K562 (cell line): ENCODE data around the gene ST6GALNAC3. TPM values are rescaled to one million over a fixed set of nuclear protein-coding genes. Genes with fewer than 3 reads are reported as not detected.

ENCODE experiments used
- ATAC-seq: fragments of 200-7000 bp; cut with Tn5 transposase; 3 replicates; pipeline ENCODE4 v1.9.1; 2020; ENCODE audit warnings: moderate library complexity
- BruUV-seq: library from RNA; stranded (reverse); fragments of 400-500 nt; replicated peaks from 2 replicates; lab custom pipeline; 2021; lab: Mats Ljungman, UMichigan
- CTCF ChIA-PET: fragments of 300-600 bp; formaldehyde crosslinking; extraction: SDS; loops from one replicate; lab custom pipeline; 2021; ENCODE audit warnings: low intra/inter-chr PET ratio; lab: Yijun Ruan, JAX
- POLR2A ChIA-PET: fragments of 300-600, 350-650 bp; sonication (Branson Sonifier 250); formaldehyde crosslinking; extraction: SDS; loops from one replicate; lab custom pipeline; 2021; ENCODE audit warnings: antibody characterized with exemption, inconsistent platforms; lab: Yijun Ruan, JAX
- DNase-seq, 4 experiments: peaks; one replicate each; pipeline versions ENCODE4 v3.0.0 to v3.0.0-alpha.2; 2011 to 2018; ENCODE audit warnings: low spot score in 3 of 4, mixed read lengths in 3 of 4; ENCODE audit errors: extremely low read depth in 1 of 4
- FAIRE-seq: peaks from 2 replicates; lab custom pipeline; 2011; peaks lifted over from hg19 to GRCh38; lab: Jason Lieb, UNC
- H2AFZ ChIP-seq: 2 replicates; pipeline ENCODE4 v1.6.0; 2011; ENCODE audit warnings: low read depth, low read length, control low read depth, inconsistent platforms
- H3K27ac ChIP-seq: fragments of 200-600 bp; 3 replicates; pipeline ENCODE4 v1.8.0; 2011; ENCODE audit warnings: low read depth, mild to moderate bottlenecking, control low read depth, inconsistent platforms, low read length, moderate library complexity, mixed read lengths; ENCODE audit errors: extremely low read depth
- H3K27me3 ChIP-seq, 2 experiments: fragments of 300-600 bp in 1 of 2; 2 replicates in 1 of 2; 3 replicates in 1 of 2; pipeline versions ENCODE4 v1.6.0 to v1.8.0; 2011; ENCODE audit warnings: inconsistent platforms in 2 of 2, low read length in 2 of 2, mild to moderate bottlenecking in 1 of 2, mixed read lengths in 1 of 2, moderate library complexity in 1 of 2; ENCODE audit not compliant: control insufficient read depth in 2 of 2, insufficient read depth in 2 of 2
- H3K36me3 ChIP-seq: fragments of 300-600 bp; 3 replicates; pipeline ENCODE4 v1.8.0; 2011; ENCODE audit warnings: mild to moderate bottlenecking, low read length, inconsistent platforms; ENCODE audit not compliant: control insufficient read depth, insufficient read depth
- H3K4me1 ChIP-seq, 2 experiments: fragments of 200-600 bp in 1 of 2; replicated peaks in 1 of 2; 2 replicates in 1 of 2; 3 replicates in 1 of 2; pipeline versions ENCODE4 v1.5.1 to v1.8.0; 2011; ENCODE audit warnings: inconsistent platforms in 2 of 2, low read length in 2 of 2, mild to moderate bottlenecking in 1 of 2, mixed read lengths in 1 of 2, moderate library complexity in 1 of 2; ENCODE audit not compliant: control insufficient read depth in 2 of 2, insufficient read depth in 2 of 2
- H3K4me2 ChIP-seq: 2 replicates; pipeline ENCODE4 v1.6.1; 2011; ENCODE audit warnings: low read length, control low read depth, inconsistent platforms, mixed read lengths; ENCODE audit not compliant: insufficient read depth
- H3K4me3 ChIP-seq: fragments of 200-600 bp; sonication (generic), shearing (Covaris generic); 2 replicates; pipeline ENCODE4 v1.5.1; 2016; ENCODE audit warnings: control low read depth, inconsistent platforms
- H3K79me2 ChIP-seq: fragments of 200-600 bp; 3 replicates; pipeline ENCODE4 v1.8.0; 2011; ENCODE audit warnings: low read length, inconsistent platforms; ENCODE audit not compliant: control insufficient read depth, insufficient read depth
- H3K9ac ChIP-seq, 2 experiments: 2 replicates each; pipeline versions ENCODE4 v1.6.0 to v1.6.1; 2011; ENCODE audit warnings: low read depth in 2 of 2, low read length in 2 of 2, control low read depth in 1 of 2, inconsistent platforms in 1 of 2, mild to moderate bottlenecking in 1 of 2, mixed read lengths in 1 of 2; ENCODE audit not compliant: insufficient read depth in 1 of 2
- H3K9me1 ChIP-seq: one replicate; pipeline ENCODE4 v1.6.0; 2011; ENCODE audit warnings: inconsistent platforms, mild to moderate bottlenecking, low read length, moderate library complexity; ENCODE audit not compliant: control insufficient read depth, insufficient read depth
- H3K9me3 ChIP-seq: replicated peaks from 2 replicates; pipeline ENCODE4 v1.5.1; 2011; ENCODE audit warnings: low read depth, low read length, inconsistent platforms; ENCODE audit not compliant: control insufficient read depth, insufficient read depth
- H4K20me1 ChIP-seq: replicated peaks from 2 replicates; pipeline ENCODE4 v1.6.1; 2011; ENCODE audit warnings: low read length, inconsistent platforms, mixed read lengths; ENCODE audit not compliant: control insufficient read depth, insufficient read depth
- BMI1 ChIP-seq: fragments of 150-350 bp; IDR thresholded peaks from 2 replicates; pipeline ENCODE4 v1.6.1; 2014; ENCODE audit warnings: low read length
- CXXC5 ChIP-seq: fragments of 250-450 bp; sonication (Bioruptor Pico); IDR thresholded peaks from 2 replicates; pipeline ENCODE4 v1.8.0; 2022; ENCODE audit warnings: inconsistent platforms, mild to moderate bottlenecking, moderate library complexity
- KDM4B ChIP-seq, 2 experiments: fragments of 450-650 bp in 1 of 2; sonication (generic) in 1 of 2; IDR thresholded peaks; 2 replicates each; pipeline ENCODE4 v1.6.1; 2016 to 2017; ENCODE audit warnings: borderline replicate concordance in 2 of 2, antibody characterized with exemption in 1 of 2, low read depth in 1 of 2, mild to moderate bottlenecking in 1 of 2
- MEF2A ChIP-seq: IDR thresholded peaks from 2 replicates; pipeline ENCODE4 v1.6.1; 2011; ENCODE audit warnings: low read depth, mild to moderate bottlenecking, low read length, moderate library complexity; ENCODE audit not compliant: control insufficient read depth
- PRDM10 ChIP-seq: fragments of 450-650 bp; IDR thresholded peaks from 2 replicates; pipeline ENCODE4 v1.6.1; 2018; ENCODE audit not compliant: partially characterized antibody
- RREB1 ChIP-seq: fragments of 250-450 bp; sonication (Bioruptor Pico); IDR thresholded peaks from 2 replicates; pipeline ENCODE4 v1.4.0; 2020
- SIX5 ChIP-seq, 2 experiments: IDR thresholded peaks; 2 replicates each; pipeline ENCODE4 v1.6.1; 2011; ENCODE audit warnings: low read length in 2 of 2, borderline replicate concordance in 1 of 2, low read depth in 1 of 2, mild to moderate bottlenecking in 1 of 2, moderate library complexity in 1 of 2; ENCODE audit not compliant: insufficient read depth in 1 of 2
- TAF15 ChIP-seq: fragments of 200-400 bp; formaldehyde crosslinking; IDR thresholded peaks from 2 replicates; pipeline ENCODE4 v1.6.1; 2017; ENCODE audit warnings: mild to moderate bottlenecking, low read depth, low read length, moderate library complexity
- TARDBP ChIP-seq: fragments of 450-650 bp; IDR thresholded peaks from 2 replicates; pipeline ENCODE4 v1.6.1; 2016
- ZBTB5 ChIP-seq: fragments of 450-650 bp; IDR thresholded peaks from 2 replicates; pipeline ENCODE4 v1.6.1; 2017; ENCODE audit warnings: antibody characterized with exemption
- ZFP36 ChIP-seq: fragments of 150-350 bp; IDR thresholded peaks from 2 replicates; pipeline ENCODE4 v1.6.1; 2018; ENCODE audit warnings: low read length, low read depth; ENCODE audit not compliant: partially characterized antibody
- ZSCAN29 ChIP-seq: fragments of 450-650 bp; IDR thresholded peaks from 2 replicates; pipeline ENCODE4 v1.6.1; 2017
- WGBS: fragments of 100-300 bp; shearing (Covaris generic); methylation state at CpG from one replicate; pipeline ENCODE4 v1.1.6; 2016; ENCODE audit warnings: low coverage, mixed read lengths; ENCODE audit not compliant: insufficient coverage; ENCODE audit errors: missing lambda C conversion rate; 5-methylcytosine and 5-hydroxymethylcytosine counted together
- in situ Hi-C: fragments of 300-500 bp; cut with MboI; formaldehyde crosslinking; loops from 4 replicates; pipeline ENCODE4 v1.15.0; 2018; ENCODE audit warnings: inconsistent platforms, mixed read lengths
- intact Hi-C: fragments of 100-400 bp; cut with micrococcal nuclease; formaldehyde crosslinking; loops from 2 replicates; pipeline ENCODE4 v1.14.2; 2022
- polyA plus RNA-seq, 8 experiments: library from polyadenylated mRNA; depleted of rRNA in 4 of 8; stranded (reverse) in 5 of 8; unstranded in 3 of 8; fragments of >200 nt; fragmentation: Nextera tagmentation in 2 of 8; fragmentation: Illumina TruSeq in 1 of 8; extraction: Ambion mirVana in 2 of 8; extraction: Trizol in 1 of 8; gene quantifications; 2 replicates each; pipeline versions ENCODE4 v1.2.1 to v1.2.3, GENCODE V29; 2011 to 2014; ENCODE audit warnings: inconsistent platforms in 1 of 8, missing spikeins in 1 of 8
- total RNA-seq, 7 experiments: library from RNA; depleted of rRNA in 6 of 7; stranded (reverse); fragments of >200 nt in 6 of 7; fragmentation: Illumina TruSeq in 2 of 7; extraction: Trizol in 2 of 7; gene quantifications; 2 replicates each; pipeline versions ENCODE4 v1.2.1 to v1.2.3, GENCODE V29; 2011 to 2021; ENCODE audit warnings: low replicate concordance in 1 of 7

The ST6GALNAC3 gene
- total and polyA plus RNA-seq, 9 of the 15 experiments (the other 6 are each of a cell fraction or from before 2014, with no cell fraction given) = 0.04 to 0.29 (median 0.18) TPM; not detected in 6

- no TSS peak for BruUV-seq
- ATAC-seq (no peak), DNase-seq (no peak), FAIRE-seq (no peak)
- POLR2A ChIA-PET = no interaction called here
- no peak overlapping the region for H3K4me3 ChIP-seq
- H3K27ac ChIP-seq = no peak overlapping the region
- no peaks in the 10 kb centered on the region for H3K4me1 ChIP-seq
- CTCF ChIA-PET = no interaction called here
- no peaks in the 10 kb centered on the region for H3K9me3 ChIP-seq
- no peaks in the 10 kb centered on the region for H3K9me1 ChIP-seq
- no peaks in the 10 kb centered on the region for H3K27me3 ChIP-seq
- no peak overlapping the region for H2AFZ ChIP-seq
- H3K9ac ChIP-seq = no peak overlapping the region
- no peak overlapping the region for H3K4me2 ChIP-seq
- no CpG with 5 or more reads among the region's 1 CpG for WGBS
- H3K79me2 ChIP-seq = no peaks in the 10 kb centered on the region
- H3K36me3 ChIP-seq = no peaks in the 10 kb centered on the region
- in situ Hi-C loops (no loop called here), intact Hi-C loops (no loop called here)
- H4K20me1 ChIP-seq = no peaks in the 10 kb centered on the region
- TF ChIP-seq RREB1 (CRISPR knock-in tag) (no peak), BMI1 (no peak), KDM4B (IDR thresholded peaks at IDR 0.05; ENCODE audit: borderline replicate concordance in 2 of 2, low read depth in 1 of 2) (no peak), SIX5 (IDR thresholded peaks at IDR 0.05; ENCODE audit: borderline replicate concordance in 1 of 2, insufficient read depth in 1 of 2, low read depth in 1 of 2, low read length in 2 of 2) (no peak), PRDM10 (no peak), MEF2A (no peak), ZSCAN29 (no peak), ZBTB5 (no peak), ZFP36 (no peak), TAF15 (no peak), CXXC5 (CRISPR knock-in tag) (no peak), TARDBP (no peak)
Observed at GRCh38 chr1:76313304-76313703, 238.8 kb downstream of the ST6GALNAC3 start.
